ENCODE data around the gene C19orf25. TPM values are rescaled to one million over a fixed set of nuclear protein-coding genes. Genes with fewer than 3 reads are reported as not detected.

Gene C19orf25
- total RNA-seq, 1 donor from 2014 or later: 21.6 TPM

- DNase-seq (ENCODE audit: low spot score): no peak
These were observed 17.9 kb upstream of the C19orf25 start for GRCh38 chr19:1496714-1497577.

DNA sequence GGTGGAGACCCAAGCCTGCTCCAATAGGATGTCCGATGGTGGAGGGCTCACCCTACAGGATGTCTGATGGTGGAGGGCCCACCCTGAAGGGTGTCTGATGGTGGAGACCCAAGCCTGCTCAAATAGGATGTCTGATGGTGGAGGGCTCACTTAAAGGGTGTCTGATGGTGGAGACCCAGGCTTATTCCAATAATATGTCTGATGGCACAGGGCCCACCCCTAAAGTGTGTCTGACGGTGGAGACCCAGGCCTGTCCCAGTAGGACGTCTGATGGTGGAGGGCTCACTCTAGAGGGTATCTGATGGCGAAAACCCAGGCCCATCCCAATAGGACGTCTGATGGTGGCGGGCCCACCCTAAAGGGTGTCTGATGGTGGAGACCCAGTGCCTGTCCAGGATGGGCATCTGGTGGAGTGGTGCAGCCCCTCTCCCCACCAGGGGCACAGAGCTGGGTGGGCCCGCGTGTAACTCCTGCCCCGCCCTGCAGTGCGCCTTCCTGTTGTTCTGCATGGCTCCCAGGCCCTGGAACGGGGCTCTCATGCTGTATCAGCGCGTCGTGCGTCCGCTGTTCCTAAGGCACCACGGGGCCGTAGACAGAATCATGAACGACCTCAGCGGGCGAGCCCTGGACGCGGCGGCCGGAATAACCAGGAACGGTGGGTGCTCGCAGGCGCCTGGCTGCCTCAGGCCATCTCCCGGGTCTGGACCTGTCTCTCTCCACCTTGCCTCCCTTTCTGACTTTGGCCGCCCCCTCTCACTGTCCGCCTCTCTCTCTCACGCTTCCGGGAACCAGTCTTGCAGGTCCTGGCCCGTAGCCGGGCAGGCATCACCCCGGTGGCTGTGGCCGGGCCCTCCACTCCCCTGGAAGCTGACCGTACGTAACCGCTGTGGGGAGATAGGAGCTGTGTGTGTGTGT, 17.0 kb upstream of the C19orf25 start:
- DNase-seq (ENCODE audit: low spot score): no peak

- no peak for DNase-seq (ENCODE audit: low spot score)
These were observed 16.2 kb upstream of the C19orf25 start for GRCh38 chr19:1495051-1495798.

- DNase-seq (ENCODE audit: low spot score): no peak
These were observed 15.2 kb upstream of the C19orf25 start for GRCh38 chr19:1494115-1494815.

DNA sequence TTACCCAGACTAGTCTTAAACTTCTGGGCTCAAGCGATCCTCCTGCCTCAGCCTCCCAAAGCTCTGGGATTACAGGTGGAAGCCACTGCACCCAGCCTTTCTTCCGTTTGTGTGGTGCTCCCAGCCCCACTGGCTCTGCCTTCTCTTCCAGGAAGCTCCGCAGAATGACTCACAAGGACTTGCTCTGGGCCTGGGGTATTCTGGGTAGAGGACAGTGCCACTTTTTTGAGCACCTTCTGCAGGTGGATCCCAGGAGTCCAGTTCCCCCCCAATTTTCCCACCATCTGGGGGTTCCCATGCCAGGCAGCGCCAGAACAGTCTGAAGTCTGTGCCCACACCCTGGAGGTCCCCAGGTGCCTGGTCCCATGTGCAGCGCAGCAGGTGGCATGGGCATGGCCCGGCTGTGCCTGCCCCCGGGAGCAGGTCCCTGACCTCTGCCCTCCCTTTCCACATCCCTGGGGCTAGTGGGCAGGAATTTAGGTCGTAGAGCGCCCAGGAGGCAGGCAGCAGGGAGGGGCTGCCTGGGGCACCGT, 13.5 kb upstream of the C19orf25 start:
- no peak for DNase-seq (ENCODE audit: low spot score)

DNA sequence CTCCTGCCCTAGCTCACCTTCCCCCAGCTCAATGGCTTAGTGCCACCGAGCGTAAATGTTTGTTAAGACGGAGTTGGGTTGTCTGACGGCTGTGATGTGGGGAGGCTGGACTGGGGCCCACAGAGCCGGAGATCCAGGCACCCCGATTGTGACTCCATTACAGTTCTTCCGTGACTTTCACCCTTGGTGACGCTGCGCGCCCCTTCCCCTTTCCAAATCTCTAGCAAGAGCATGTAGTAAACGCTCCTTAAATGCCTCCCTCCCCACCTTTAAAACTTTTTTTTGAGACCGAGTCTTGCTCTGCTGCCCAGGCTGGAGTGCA, 12.8 kb upstream of the C19orf25 start:
- DNase-seq (ENCODE audit: low spot score): no peak

GRCh38 chr19:1491114-1491848, 12.3 kb upstream of the C19orf25 start, which contains the start of gene REEP6:
TSS of gene REEP6 (plus strand) at chr19:1491181. CDS start at chr19:1491270, 89 bp downstream.
- DNase-seq (ENCODE audit: low spot score): no peak

- peak; percentile 99 for DNase-seq (ENCODE audit: low spot score)
These were observed 11.5 kb upstream of the C19orf25 start, which contains the start of gene PCSK4 for GRCh38 chr19:1490311-1491113. TSS of gene PCSK4 (minus strand) at chr19:1490350. CDS start at chr19:1490346, 4 bp downstream.

- DNase-seq (ENCODE audit: low spot score): no peak
These were observed 10.7 kb upstream of the C19orf25 start for GRCh38 chr19:1489463-1490310.

- no peak for DNase-seq (ENCODE audit: low spot score)
These were observed 9.2 kb upstream of the C19orf25 start for GRCh38 chr19:1488282-1488601.

DNA sequence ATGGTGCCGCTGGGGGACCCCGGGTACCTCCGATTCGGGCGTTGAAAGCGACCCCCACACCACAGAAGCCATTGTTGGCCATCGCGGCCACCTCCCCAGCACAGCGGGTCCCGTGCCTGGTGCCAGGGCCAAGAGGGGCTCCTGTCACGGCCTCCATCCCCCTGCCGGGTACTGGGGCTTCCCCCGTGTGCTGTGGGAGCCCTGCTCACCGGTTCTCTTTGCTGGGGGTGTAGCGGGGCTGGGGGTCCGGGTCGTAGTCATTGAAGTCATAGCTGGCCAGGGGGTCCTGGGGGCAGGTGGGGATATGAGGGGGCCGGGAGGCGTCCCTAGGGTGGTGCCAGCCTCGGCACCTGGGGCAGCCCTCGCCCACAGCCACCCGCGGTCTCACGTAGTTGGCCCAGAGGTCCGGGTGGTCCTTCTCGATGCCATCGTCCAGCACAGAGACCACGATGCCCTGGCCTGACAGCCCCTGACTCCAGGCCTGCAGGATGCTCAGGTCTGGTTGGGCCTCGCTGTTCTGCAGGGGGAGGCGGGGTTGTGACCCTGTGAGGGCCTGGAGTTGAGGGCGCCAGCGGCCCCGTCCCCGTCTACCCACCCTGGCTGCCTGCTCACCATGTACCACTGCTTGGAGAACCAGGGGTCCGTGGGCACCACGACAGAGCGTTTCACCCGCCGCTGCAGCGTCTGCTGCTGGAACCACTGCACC, 8.7 kb upstream of the C19orf25 start:
- no peak for DNase-seq (ENCODE audit: low spot score)

GRCh38 chr19:1486720-1487575, 7.9 kb upstream of the C19orf25 start:
- DNase-seq (ENCODE audit: low spot score): no peak

- no peak for DNase-seq (ENCODE audit: low spot score)
These were observed 5.0 kb upstream of the C19orf25 start for GRCh38 chr19:1483979-1484428.

- no peak for DNase-seq (ENCODE audit: low spot score)
These were observed 4.3 kb upstream of the C19orf25 start for GRCh38 chr19:1483131-1483978.

- DNase-seq (ENCODE audit: low spot score): no peak
These were observed 3.5 kb upstream of the C19orf25 start for GRCh38 chr19:1482361-1483130.
